GM19238 (cell line): ENCODE measurements around the gene MEAF6.

ENCODE experiments used
- DNase-seq: peaks from one replicate; pipeline ENCODE4 v3.0.0; 2011; ENCODE audit warnings: low spot score; ENCODE audit not compliant: insufficient read length

MEAF6 gene

GRCh38 chr1:37474697-37475379 lies 39.7 kb downstream of the MEAF6 start:
- no peak for DNase-seq

GRCh38 chr1:37474046-37474696 lies 40.4 kb downstream of the MEAF6 start, which contains the start of gene ZC3H12A:
ZC3H12A (plus strand) TSS chr1:37474580; CDS start chr1:37475497, 917 bp downstream.
- peak; percentile 91 for DNase-seq

- no peak for DNase-seq
Measured at GRCh38 chr1:37473431-37474045, 41.0 kb downstream of the MEAF6 start.

GRCh38 chr1:37472994-37473393 lies 41.6 kb downstream of the MEAF6 start:
- no peak for DNase-seq

- no peak for DNase-seq
Measured at GRCh38 chr1:37472281-37472680, 42.3 kb downstream of the MEAF6 start.

- no peak for DNase-seq
Measured at GRCh38 chr1:37471345-37472231, 43.0 kb downstream of the MEAF6 start.

- no peak for DNase-seq
Measured at GRCh38 chr1:37469386-37469785, 45.2 kb downstream of the MEAF6 start.

- DNase-seq = no peak
Measured at GRCh38 chr1:37468037-37468436, 46.5 kb downstream of the MEAF6 start.

- no peak for DNase-seq
Measured at GRCh38 chr1:37465593-37466517, 48.7 kb downstream of the MEAF6 start.

GRCh38 chr1:37464443-37464842 lies 50.1 kb downstream of the MEAF6 start:
- no peak for DNase-seq

- DNase-seq = no peak
Measured at GRCh38 chr1:37461698-37462436, 52.7 kb downstream of the MEAF6 start.

- no peak for DNase-seq
Measured at GRCh38 chr1:37458551-37458950, 56.0 kb downstream of the MEAF6 start.

GRCh38 chr1:37456614-37457013 lies 58.0 kb downstream of the MEAF6 start:
- no peak for DNase-seq

GRCh38 chr1:37455516-37455915 lies 59.0 kb downstream of the MEAF6 start:
- no peak for DNase-seq

- no peak for DNase-seq
Measured at GRCh38 chr1:37453647-37454046, 60.9 kb downstream of the MEAF6 start.

- no peak for DNase-seq
Measured at GRCh38 chr1:37452416-37452815, 62.1 kb downstream of the MEAF6 start.

GRCh38 chr1:37449936-37450335 lies 64.6 kb downstream of the MEAF6 start:
- no peak for DNase-seq

GRCh38 chr1:37448691-37449417 lies 65.7 kb downstream of the MEAF6 start:
- DNase-seq = no peak

GRCh38 chr1:37448185-37448584 lies 66.4 kb downstream of the MEAF6 start:
- DNase-seq = no peak
